ENCODE data around the gene CACNA1S.

- TF ChIP-seq POLR2A (IDR thresholded peaks at IDR 0.05; ENCODE audit: low read depth, low read length) (no peak), ELK1 (IDR thresholded peaks at IDR 0.05; ENCODE audit: borderline replicate concordance, low read depth, low read length) (no peak), BHLHE40 (IDR thresholded peaks at IDR 0.05; ENCODE audit: low read depth, low read length) (no peak), RCOR1 (IDR thresholded peaks at IDR 0.05; ENCODE audit: insufficient replicate concordance, low read length) (no peak), CHD1 (IDR thresholded peaks at IDR 0.05; ENCODE audit: low read depth, low read length) (no peak), MAZ (IDR thresholded peaks at IDR 0.05; ENCODE audit: borderline replicate concordance, low read depth, low read length) (no peak), CEBPB (IDR thresholded peaks at IDR 0.05; ENCODE audit: low read depth, low read length) (no peak), RFX5 (IDR thresholded peaks at IDR 0.05; ENCODE audit: low read depth, low read length) (no peak), USF2 (IDR thresholded peaks at IDR 0.05; ENCODE audit: low read depth, low read length) (no peak), RAD21 (IDR thresholded peaks at IDR 0.05; ENCODE audit: low read length) (no peak), MXI1 (IDR thresholded peaks at IDR 0.05; ENCODE audit: borderline replicate concordance, low read depth, low read length) (no peak), MAFK (IDR thresholded peaks at IDR 0.05; ENCODE audit: low read depth, low read length) (no peak), NFE2L2 (IDR thresholded peaks at IDR 0.05; ENCODE audit: low read depth, low read length) (no peak)
- TF ChIP-seq, protein P1, sequence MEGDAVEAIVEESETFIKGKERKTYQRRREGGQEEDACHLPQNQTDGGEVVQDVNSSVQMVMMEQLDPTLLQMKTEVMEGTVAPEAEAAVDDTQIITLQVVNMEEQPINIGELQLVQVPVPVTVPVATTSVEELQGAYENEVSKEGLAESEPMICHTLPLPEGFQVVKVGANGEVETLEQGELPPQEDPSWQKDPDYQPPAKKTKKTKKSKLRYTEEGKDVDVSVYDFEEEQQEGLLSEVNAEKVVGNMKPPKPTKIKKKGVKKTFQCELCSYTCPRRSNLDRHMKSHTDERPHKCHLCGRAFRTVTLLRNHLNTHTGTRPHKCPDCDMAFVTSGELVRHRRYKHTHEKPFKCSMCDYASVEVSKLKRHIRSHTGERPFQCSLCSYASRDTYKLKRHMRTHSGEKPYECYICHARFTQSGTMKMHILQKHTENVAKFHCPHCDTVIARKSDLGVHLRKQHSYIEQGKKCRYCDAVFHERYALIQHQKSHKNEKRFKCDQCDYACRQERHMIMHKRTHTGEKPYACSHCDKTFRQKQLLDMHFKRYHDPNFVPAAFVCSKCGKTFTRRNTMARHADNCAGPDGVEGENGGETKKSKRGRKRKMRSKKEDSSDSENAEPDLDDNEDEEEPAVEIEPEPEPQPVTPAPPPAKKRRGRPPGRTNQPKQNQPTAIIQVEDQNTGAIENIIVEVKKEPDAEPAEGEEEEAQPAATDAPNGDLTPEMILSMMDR (conservative IDR thresholded peaks at IDR 0.05; ENCODE audit: low read depth, low read length) = no peak
Measured at GRCh38 chr1:201069636-201070035, 42.6 kb downstream of the CACNA1S start.

Data from IMR-90 (cell line).